GM21367 (cell line): ENCODE measurements around the gene KLRC2.
A peak's percentile ranks its signal among the peaks of the same experiment; 100 is the strongest.
"Not testable (repeated sequence)": the region's sequence is repeated elsewhere in the genome, so short reads cannot be mapped to it uniquely, and the experiment has no call there.

ENCODE experiments used
- ATAC-seq: cut with Tn5 transposase; IDR thresholded peaks from one replicate; pipeline ENCODE4 v1.9.1; 2021; ENCODE audit not compliant: unreplicated experiment

KLRC2 gene

DNA sequence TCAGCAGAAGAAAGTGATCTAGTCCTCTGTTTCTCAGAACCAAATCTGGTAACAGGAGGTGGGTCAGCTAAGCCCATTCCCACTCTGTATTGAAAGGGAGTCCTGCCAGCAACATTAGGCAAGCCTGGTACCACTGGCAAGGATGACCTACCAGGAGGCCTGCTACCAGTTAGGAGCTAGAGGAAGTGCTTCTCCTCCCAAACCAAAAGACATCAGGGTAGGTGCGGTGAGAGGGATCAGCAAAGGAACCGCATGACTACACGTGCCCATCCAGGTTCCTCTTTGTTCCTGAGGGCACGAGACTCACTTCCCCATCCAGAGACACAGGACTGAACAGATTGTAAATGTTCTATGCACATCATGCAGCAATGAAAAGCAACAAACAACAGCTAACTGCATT lies 29.1 kb downstream of the KLRC2 start:
- ATAC-seq, result no peak

DNA sequence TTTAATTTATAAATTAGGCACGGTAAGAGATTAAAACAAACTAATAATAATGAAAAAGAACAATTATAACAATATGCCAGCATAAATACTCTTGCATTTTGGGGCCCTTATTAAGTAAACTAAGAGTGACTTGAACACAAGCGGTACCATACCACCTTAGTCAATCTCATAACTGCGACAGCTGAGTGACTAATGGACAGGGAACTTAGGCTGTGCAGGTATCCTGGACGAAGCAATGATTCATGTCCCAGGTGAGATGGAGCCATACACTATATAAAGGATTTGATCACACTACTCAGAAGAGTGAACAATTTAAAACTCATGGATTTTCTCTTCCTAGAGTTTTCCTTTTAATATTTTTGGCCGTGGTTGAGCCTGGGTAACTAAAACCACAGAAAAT lies 30.5 kb downstream of the KLRC2 start:
- ATAC-seq, result no peak

DNA sequence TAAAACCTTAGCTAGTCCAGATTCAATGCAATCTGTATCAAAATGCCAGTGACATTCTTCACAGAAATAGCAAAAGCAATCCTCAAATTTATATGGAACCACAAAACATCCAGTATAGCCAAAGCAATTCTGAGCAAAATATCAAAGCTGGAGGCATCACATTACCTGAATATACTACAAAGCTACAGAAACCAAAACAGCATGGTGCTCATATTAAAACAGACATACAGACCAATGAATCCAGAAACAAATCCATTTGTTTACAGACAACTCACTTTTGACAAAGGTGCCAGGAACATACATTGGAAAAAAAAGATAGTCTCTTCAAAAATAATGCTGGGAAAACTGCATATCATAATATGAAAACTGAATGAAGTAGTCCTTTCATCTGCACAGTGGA lies 31.0 kb downstream of the KLRC2 start:
- ATAC-seq, result no peak

DNA sequence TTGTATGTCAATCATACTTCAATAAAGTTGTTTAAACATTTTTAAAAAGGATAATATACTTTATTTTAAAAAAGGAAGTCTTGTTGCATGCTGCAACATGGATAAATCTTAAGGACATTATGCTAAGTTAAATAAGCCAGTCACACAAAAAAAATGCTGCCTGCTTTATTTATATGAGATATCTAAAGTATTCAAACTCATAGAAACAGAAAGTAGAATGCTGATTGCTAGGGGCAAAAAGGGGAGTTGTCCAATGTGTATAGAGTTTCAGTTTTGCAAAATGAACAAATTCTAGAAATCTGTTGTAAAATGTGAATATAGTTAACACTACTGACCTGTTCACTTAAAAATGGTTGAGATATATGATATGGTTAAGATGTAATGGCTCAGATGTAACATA lies 35.0 kb downstream of the KLRC2 start:
- no peak for ATAC-seq

DNA sequence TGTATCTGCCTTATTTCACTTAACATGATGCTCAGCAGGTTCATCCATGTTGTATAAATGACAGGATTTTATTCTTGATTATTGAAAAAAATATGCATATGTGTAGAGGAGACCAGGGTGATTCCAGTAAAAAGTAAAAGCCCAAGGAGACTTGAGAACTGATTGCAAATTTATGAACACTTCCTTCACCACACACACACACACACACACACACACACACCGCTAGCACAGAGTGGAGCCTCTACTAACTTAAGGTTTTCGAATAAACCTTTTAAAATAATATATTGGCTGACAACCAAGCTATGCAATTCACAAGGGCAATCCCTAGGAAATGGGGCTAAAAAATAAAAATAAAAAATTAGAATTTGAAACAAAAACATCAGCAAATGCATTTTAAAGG lies 37.6 kb downstream of the KLRC2 start:
- no peak for ATAC-seq

DNA sequence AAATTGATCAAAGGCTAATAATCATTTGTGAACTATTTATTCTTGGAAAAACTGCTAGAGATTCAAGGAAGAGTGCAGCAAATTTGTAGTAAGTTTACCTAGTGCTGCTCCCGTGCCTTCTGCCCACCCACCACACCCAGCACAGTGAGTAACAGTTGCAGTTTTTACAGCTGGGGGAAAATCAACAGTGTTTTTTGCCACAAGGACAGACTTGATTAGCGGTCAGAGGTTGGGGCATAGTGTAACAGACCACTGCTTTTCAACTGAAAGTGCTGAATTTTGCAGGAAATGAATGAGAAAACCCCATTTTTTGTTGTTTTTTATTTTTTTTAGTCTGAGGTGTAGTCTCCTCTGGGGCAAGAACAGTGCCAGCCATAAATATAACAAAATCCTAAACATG lies 38.5 kb downstream of the KLRC2 start:
- ATAC-seq, result no peak

DNA sequence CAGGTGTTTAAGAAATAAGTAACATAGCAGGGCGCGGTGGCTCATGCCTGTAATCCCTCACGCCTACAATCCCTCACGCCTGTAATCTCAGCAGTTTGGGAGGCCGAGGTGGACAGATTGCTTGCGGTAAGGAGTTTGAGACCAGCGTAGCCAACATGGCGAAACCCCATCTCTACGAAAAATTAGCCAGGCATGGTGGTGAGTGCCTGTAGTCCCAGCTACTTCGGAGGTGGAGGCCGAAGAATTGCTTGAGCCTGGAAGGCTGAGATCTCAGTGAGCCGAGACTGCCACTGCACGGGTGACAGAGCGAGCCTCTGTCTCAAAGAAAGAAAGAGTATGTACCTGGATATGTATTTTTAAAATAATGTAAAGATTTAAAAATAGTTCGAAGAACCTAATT lies 39.6 kb downstream of the KLRC2 start:
- ATAC-seq, result not testable (repeated sequence)

DNA sequence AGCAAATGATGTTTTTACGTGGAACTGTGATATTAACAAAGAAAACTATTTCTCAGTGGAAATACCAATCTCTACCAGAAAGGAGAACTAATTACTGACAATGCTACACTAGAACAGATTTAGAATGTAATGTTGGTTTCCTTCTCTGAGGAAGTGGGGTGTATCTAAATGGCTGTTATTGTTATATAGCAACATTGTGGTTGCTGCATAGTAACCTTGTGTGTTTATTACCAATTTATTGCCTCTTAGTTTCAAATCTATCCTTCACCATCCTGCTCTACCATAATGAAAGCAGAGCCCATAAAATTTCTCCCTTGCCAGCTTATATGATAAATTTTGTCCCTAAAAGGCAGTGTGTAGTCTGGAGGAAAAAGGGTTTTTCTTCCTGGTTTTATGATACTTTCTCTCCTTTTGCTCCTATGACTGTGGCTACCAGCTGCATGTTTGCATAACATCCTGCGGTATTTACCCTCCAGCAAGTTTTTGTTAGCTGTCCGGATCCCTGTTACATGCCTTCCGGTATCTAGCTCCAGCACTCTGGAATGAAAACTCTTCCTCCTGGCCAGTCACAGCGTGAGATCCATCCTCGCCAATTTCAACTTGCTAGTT lies 40.3 kb downstream of the KLRC2 start:
- peak; percentile 87 for ATAC-seq

DNA sequence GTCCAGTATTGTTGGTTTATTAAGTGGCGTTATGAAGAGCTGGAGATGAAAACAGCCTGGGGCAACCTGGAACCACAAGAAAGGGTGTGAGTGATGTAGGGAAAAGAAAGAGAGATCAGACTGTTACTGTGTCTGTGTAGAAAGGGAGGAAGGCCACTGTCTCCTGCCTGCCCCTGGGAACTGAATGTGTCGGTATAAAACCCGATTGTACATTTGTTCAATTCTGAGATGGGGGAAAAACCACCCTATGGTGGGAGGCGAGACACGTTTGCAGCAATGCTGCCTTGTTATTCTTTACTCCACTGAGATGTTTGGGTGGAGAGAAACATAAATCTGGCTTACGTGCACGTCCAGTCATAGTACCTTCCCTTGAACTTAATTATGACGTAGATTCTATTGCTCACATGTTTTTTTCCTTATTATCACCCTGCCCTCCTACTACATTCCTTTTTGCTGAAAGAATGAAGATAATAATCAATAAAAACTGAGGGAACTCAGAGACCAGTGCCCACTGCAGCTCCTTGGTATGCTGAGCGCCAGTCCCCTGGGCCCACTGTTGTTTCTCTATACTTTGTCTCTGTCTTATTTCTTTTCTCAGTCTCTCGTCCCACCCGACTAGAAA lies 41.2 kb downstream of the KLRC2 start:
- ATAC-seq, result not testable (repeated sequence)

DNA sequence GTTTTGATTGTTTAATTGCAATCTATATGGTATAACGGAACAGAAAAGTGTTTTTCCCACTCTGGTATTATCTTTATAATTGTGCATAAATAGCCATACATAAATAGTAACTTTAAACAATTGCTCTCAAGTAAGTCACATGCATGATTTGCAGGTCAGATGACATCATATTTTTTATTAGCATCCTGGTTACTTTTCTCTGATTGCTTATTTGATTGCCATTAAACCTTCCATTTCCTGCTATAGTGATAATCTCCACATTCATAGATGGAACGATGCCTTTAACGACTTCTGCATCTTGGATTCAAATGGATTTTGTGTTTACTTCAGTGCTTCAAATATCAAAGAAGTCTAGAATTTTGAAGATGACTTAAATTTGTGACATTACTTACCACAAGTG lies 42.5 kb downstream of the KLRC2 start:
- ATAC-seq, result no peak

DNA sequence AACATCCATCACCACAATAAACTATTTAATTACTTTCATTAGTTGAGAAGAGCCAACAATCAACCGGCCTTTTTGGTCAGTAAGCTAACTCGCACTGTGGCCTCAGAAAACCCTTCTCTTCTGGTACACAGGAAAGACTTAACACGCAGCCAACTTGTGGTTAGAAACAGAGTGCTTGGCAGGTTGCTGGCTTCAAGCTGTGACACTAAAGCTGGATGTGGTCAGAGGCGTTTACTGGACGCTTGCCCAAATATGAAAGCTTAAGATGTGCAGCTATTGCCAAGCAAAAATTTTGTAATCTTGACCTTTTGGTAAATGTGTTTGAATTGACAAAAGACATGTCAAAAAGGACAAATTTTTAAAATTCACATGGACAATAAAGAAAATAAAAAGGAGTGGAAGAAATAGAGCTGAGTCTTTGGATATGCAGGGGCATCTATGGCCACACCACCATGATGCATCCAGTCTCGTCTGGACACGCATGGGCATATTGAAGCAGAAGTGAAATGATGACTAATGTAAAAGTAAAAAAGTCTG lies 43.3 kb downstream of the KLRC2 start:
- peak; percentile 59 for ATAC-seq

DNA sequence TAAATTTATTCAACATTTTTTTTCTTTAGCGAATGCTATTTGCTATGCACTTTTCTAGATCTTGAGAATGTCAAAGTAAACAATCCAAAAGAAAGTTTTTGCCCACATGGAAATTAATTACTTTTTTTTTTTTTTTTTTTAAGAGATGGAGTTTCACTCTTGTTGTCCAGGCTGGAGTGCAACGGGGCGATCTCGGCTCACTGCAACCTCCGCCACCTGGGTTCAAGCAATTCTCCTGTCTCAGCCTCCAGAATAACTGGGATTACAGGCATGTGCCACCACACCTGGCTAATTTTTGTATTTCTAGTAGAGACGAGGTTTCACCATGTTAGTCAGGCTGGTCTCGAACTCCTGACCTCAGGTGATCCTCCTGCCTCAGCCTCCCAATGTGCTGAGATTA lies 44.8 kb downstream of the KLRC2 start:
- ATAC-seq, result not testable (repeated sequence)

DNA sequence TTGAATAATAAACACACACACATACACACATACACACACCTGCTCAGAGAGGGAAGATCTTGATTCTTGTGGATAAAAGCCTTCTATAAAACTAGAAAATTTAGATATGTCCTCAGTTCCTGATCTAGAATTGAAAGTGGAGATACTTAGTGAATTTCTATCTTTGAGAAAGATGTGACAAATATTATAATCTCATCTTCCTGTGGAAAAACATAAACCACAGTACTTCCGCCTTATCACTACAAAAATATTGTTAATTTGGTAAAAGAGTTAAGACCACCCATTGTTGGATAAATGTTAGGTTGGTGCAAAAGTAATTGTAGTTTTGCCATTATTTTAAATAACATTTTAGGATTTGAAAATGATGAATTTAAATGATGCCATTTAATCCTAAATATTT lies 45.9 kb downstream of the KLRC2 start, which contains the start of gene KLRK1:
Gene KLRK1 (minus strand): TSS at position 138 of the 400 bp plus-strand sequence. CDS start 1,231 bp downstream, outside the sequence.
- ATAC-seq, result no peak

DNA sequence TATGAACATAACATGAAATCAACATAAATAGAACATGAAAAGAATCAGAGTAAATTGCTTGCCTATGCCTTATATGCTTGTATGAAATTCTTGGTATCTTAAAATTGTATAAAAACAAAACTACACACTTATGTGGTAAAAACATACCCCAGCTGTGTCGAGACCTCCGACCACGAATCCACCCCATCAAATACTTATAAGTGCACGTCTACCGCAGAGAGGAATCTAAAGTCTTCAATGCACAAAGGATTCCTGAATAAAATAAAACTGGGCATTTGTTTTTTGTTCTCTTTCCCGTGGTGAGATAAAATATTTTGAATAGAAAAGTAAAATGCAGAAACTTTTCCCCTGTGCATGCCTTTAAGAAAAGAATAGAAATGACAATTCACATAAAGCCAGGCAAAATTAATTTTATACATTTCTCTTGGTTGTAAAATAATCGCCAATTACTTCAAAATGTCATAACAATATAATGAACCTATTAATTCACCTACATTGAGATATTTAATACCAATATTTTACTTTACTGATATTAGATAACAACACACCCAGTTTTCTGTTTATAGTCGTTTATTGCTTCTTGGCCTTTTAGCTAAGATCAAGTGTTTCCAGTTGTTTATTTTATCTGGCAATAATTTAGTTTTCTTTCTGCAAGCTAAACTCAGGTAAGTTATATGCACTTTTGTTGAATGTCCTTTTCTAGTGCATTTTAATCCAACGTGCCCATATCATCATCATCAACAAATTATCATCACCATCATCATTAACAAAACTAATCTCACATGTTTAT lies 47.0 kb downstream of the KLRC2 start:
- ATAC-seq, result no peak

DNA sequence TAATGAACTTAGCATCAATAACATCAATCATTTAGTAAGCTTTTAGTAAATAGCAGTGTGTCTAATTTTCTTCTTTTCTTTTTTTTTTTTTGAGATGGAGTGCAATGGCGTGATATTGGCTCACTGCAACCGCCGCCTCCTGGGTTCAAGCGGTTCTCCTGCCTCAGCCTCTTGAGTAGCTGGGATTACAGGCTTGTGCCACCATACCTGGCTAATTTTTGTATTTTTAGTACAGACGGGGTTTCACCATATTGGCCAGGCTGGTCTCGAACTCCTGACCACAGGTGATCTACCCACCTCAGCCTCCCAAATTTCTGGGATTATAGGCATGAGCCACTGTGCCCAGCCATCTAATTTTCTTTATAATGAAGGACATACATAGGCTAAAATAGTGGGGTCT lies 48.3 kb downstream of the KLRC2 start:
- ATAC-seq, result not testable (repeated sequence)

DNA sequence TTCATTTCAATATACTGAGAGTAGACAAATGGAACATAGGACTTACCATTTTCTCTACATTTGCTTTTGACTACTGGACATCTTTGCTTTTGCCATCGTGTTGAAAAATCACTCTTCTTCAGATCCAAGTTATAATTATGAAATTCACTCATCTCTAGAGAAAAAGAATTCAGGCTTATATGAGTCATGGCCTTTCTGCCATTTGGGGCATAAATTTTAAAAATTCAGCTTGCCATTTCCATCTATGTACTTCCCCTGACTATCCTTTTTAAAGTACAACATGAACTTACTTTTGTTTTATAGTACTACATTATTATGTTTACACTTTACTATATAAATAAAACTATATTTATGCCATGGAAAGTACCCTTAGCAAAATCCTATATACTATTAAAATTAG lies 49.0 kb downstream of the KLRC2 start:
- no peak for ATAC-seq

DNA sequence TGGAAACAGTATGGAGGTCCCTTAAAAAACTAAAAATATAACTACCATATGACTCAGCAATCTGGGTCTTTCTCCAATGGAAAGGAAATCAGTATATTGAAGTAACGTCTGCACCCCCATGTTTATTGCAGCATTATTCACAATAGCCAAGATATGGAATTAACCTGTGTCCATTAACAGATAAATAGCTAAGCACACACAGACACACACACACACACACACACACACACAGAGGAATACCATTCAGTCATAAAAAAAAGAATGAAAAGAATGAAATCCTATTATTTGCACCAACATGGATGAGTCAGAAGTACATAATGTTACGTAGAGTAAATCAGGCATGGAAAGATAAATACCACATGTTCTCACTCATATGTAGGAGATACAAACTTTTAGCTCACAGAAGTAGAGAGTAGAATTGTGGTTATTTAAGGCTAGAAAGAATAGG lies 50.6 kb downstream of the KLRC2 start:
- no peak for ATAC-seq

DNA sequence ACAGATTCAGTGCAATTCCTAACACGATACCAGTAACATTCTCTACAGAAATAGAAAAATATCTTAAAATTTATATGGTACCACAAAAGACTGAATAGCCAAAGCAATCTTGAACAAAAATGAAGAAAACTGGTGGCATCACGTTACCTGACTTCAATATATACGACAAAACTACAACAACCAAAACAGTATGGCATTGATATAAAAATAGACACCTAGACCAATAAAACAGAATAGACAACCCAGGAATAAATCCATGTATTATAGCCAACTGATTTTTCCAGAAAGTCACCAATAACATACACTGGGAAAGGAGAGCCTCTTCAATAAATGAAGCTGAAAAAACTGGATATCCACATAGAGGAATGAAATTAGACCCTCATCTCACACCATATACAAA lies 51.6 kb downstream of the KLRC2 start:
- no peak for ATAC-seq

DNA sequence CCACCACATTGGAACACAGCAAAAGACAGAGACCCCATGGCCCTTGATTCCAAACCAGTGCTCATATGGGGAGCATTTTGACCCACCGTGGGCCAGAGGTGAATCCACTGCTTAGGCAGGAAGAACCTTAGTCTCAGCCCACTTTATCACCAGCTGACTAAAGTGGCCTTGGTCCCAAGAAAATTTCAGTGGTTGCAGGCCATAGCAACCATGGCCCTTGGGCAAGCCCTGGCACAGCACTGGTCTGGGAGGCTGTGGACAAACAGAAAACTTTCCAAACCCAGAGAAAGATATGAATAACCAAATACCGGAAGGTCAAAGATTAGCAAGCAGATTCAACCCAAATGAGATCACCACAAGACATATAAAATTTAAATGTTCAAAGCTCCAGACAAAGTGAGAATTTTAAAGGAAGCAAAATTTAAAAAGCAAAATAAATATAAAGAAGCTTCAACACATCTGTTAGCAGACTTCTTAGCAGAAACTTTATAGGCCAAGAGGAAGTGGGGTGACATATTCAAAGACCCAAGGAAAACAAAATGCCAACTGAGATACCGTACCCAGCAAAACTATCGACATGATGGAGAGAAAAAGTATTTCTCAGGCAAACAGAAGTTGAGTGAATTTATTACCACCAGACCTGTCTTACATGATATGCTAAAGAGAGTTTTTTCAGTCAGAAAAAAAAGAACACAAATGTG lies 53.7 kb downstream of the KLRC2 start:
- ATAC-seq, result no peak
